K562 (cell line): ENCODE data around the gene LSM14B. TPM values are rescaled to one million over a fixed set of nuclear protein-coding genes. Genes with fewer than 3 reads are reported as not detected.

Experiments
- ATAC-seq: fragments of 200-7000 bp; cut with Tn5 transposase; 3 replicates; pipeline ENCODE4 v1.9.1; 2020; ENCODE audit warnings: moderate library complexity
- BruUV-seq: library from RNA; stranded (reverse); fragments of 400-500 nt; replicated peaks from 2 replicates; lab custom pipeline; 2021; lab: Mats Ljungman, UMichigan
- CTCF ChIA-PET: fragments of 300-600 bp; formaldehyde crosslinking; extraction: SDS; loops from one replicate; lab custom pipeline; 2021; ENCODE audit warnings: low intra/inter-chr PET ratio; lab: Yijun Ruan, JAX
- POLR2A ChIA-PET: fragments of 300-600, 350-650 bp; sonication (Branson Sonifier 250); formaldehyde crosslinking; extraction: SDS; loops from one replicate; lab custom pipeline; 2021; ENCODE audit warnings: antibody characterized with exemption, inconsistent platforms; lab: Yijun Ruan, JAX
- DNase-seq, 4 experiments: peaks; one replicate each; pipeline versions ENCODE4 v3.0.0 to v3.0.0-alpha.2; 2011 to 2018; ENCODE audit warnings: low spot score in 3 of 4, mixed read lengths in 3 of 4; ENCODE audit errors: extremely low read depth in 1 of 4
- FAIRE-seq: peaks from 2 replicates; lab custom pipeline; 2011; peaks lifted over from hg19 to GRCh38; lab: Jason Lieb, UNC
- H2AFZ ChIP-seq: 2 replicates; pipeline ENCODE4 v1.6.0; 2011; ENCODE audit warnings: low read depth, low read length, control low read depth, inconsistent platforms
- H3K27ac ChIP-seq: fragments of 200-600 bp; 3 replicates; pipeline ENCODE4 v1.8.0; 2011; ENCODE audit warnings: low read depth, mild to moderate bottlenecking, control low read depth, inconsistent platforms, low read length, moderate library complexity, mixed read lengths; ENCODE audit errors: extremely low read depth
- H3K27me3 ChIP-seq, 2 experiments: fragments of 300-600 bp in 1 of 2; 2 replicates in 1 of 2; 3 replicates in 1 of 2; pipeline versions ENCODE4 v1.6.0 to v1.8.0; 2011; ENCODE audit warnings: inconsistent platforms in 2 of 2, low read length in 2 of 2, mild to moderate bottlenecking in 1 of 2, mixed read lengths in 1 of 2, moderate library complexity in 1 of 2; ENCODE audit not compliant: control insufficient read depth in 2 of 2, insufficient read depth in 2 of 2
- H3K36me3 ChIP-seq: fragments of 300-600 bp; 3 replicates; pipeline ENCODE4 v1.8.0; 2011; ENCODE audit warnings: mild to moderate bottlenecking, low read length, inconsistent platforms; ENCODE audit not compliant: control insufficient read depth, insufficient read depth
- H3K4me1 ChIP-seq, 2 experiments: fragments of 200-600 bp in 1 of 2; replicated peaks in 1 of 2; 2 replicates in 1 of 2; 3 replicates in 1 of 2; pipeline versions ENCODE4 v1.5.1 to v1.8.0; 2011; ENCODE audit warnings: inconsistent platforms in 2 of 2, low read length in 2 of 2, mild to moderate bottlenecking in 1 of 2, mixed read lengths in 1 of 2, moderate library complexity in 1 of 2; ENCODE audit not compliant: control insufficient read depth in 2 of 2, insufficient read depth in 2 of 2
- H3K4me2 ChIP-seq: 2 replicates; pipeline ENCODE4 v1.6.1; 2011; ENCODE audit warnings: low read length, control low read depth, inconsistent platforms, mixed read lengths; ENCODE audit not compliant: insufficient read depth
- H3K4me3 ChIP-seq: fragments of 200-600 bp; sonication (generic), shearing (Covaris generic); 2 replicates; pipeline ENCODE4 v1.5.1; 2016; ENCODE audit warnings: control low read depth, inconsistent platforms
- H3K79me2 ChIP-seq: fragments of 200-600 bp; 3 replicates; pipeline ENCODE4 v1.8.0; 2011; ENCODE audit warnings: low read length, inconsistent platforms; ENCODE audit not compliant: control insufficient read depth, insufficient read depth
- H3K9ac ChIP-seq, 2 experiments: 2 replicates each; pipeline versions ENCODE4 v1.6.0 to v1.6.1; 2011; ENCODE audit warnings: low read depth in 2 of 2, low read length in 2 of 2, control low read depth in 1 of 2, inconsistent platforms in 1 of 2, mild to moderate bottlenecking in 1 of 2, mixed read lengths in 1 of 2; ENCODE audit not compliant: insufficient read depth in 1 of 2
- H3K9me1 ChIP-seq: one replicate; pipeline ENCODE4 v1.6.0; 2011; ENCODE audit warnings: inconsistent platforms, mild to moderate bottlenecking, low read length, moderate library complexity; ENCODE audit not compliant: control insufficient read depth, insufficient read depth
- H3K9me3 ChIP-seq: replicated peaks from 2 replicates; pipeline ENCODE4 v1.5.1; 2011; ENCODE audit warnings: low read depth, low read length, inconsistent platforms; ENCODE audit not compliant: control insufficient read depth, insufficient read depth
- H4K20me1 ChIP-seq: replicated peaks from 2 replicates; pipeline ENCODE4 v1.6.1; 2011; ENCODE audit warnings: low read length, inconsistent platforms, mixed read lengths; ENCODE audit not compliant: control insufficient read depth, insufficient read depth
- BRD9 ChIP-seq: fragments of 450-650 bp; IDR thresholded peaks from 2 replicates; pipeline ENCODE4 v1.6.1; 2018; ENCODE audit warnings: low read depth; ENCODE audit not compliant: partially characterized antibody
- E2F5 ChIP-seq: sonication (generic); formaldehyde crosslinking; IDR thresholded peaks from 2 replicates; pipeline ENCODE4 v1.8.0; 2022; ENCODE audit warnings: mild to moderate bottlenecking, missing genetic modification reagents
- IFI16 ChIP-seq: fragments of 250-450 bp; sonication (Bioruptor Pico); IDR thresholded peaks from 2 replicates; pipeline ENCODE4 v2.1.2; 2022; ENCODE audit warnings: mild to moderate bottlenecking, inconsistent platforms
- KLF1 ChIP-seq: fragments of 450-650 bp; IDR thresholded peaks from 2 replicates; pipeline ENCODE4 v1.6.1; 2016; ENCODE audit warnings: missing genetic modification characterization, missing compliant biosample characterization
- POLR2B ChIP-seq: fragments of 450-650 bp; IDR thresholded peaks from 2 replicates; pipeline ENCODE4 v1.6.1; 2018; ENCODE audit warnings: low read depth; ENCODE audit not compliant: partially characterized antibody
- SRF ChIP-seq, 2 experiments: fragments of 250-450, 450-650 bp in 1 of 2; sonication (Bioruptor Pico) in 1 of 2; sonication (generic) in 1 of 2; formaldehyde crosslinking; IDR thresholded peaks; 2 replicates each; pipeline versions ENCODE4 v1.5.0 to v1.5.1; 2020 to 2022; ENCODE audit warnings: mild to moderate bottlenecking in 1 of 2, missing genetic modification reagents in 1 of 2
- SUPT5H ChIP-seq: fragments of 450-650 bp; IDR thresholded peaks from 2 replicates; pipeline ENCODE4 v1.6.1; 2016
- ZNF444 ChIP-seq: fragments of 250-450 bp; sonication (Bioruptor Pico); IDR thresholded peaks from 2 replicates; pipeline ENCODE4 v1.4.0; 2020; ENCODE audit warnings: mild to moderate bottlenecking, moderate library complexity
- ZNF79 ChIP-seq: fragments of 250-450 bp; sonication (Bioruptor Pico); IDR thresholded peaks from 2 replicates; pipeline ENCODE4 v1.4.0; 2020; ENCODE audit warnings: low read depth, mild to moderate bottlenecking, moderate library complexity
- WGBS: fragments of 100-300 bp; shearing (Covaris generic); methylation state at CpG from one replicate; pipeline ENCODE4 v1.1.6; 2016; ENCODE audit warnings: low coverage, mixed read lengths; ENCODE audit not compliant: insufficient coverage; ENCODE audit errors: missing lambda C conversion rate; 5-methylcytosine and 5-hydroxymethylcytosine counted together
- in situ Hi-C: fragments of 300-500 bp; cut with MboI; formaldehyde crosslinking; loops from 4 replicates; pipeline ENCODE4 v1.15.0; 2018; ENCODE audit warnings: inconsistent platforms, mixed read lengths
- intact Hi-C: fragments of 100-400 bp; cut with micrococcal nuclease; formaldehyde crosslinking; loops from 2 replicates; pipeline ENCODE4 v1.14.2; 2022
- polyA plus RNA-seq, 8 experiments: library from polyadenylated mRNA; depleted of rRNA in 4 of 8; stranded (reverse) in 5 of 8; unstranded in 3 of 8; fragments of >200 nt; fragmentation: Nextera tagmentation in 2 of 8; fragmentation: Illumina TruSeq in 1 of 8; extraction: Ambion mirVana in 2 of 8; extraction: Trizol in 1 of 8; gene quantifications; 2 replicates each; pipeline versions ENCODE4 v1.2.1 to v1.2.3, GENCODE V29; 2011 to 2014; ENCODE audit warnings: inconsistent platforms in 1 of 8, missing spikeins in 1 of 8
- total RNA-seq, 7 experiments: library from RNA; depleted of rRNA in 6 of 7; stranded (reverse); fragments of >200 nt in 6 of 7; fragmentation: Illumina TruSeq in 2 of 7; extraction: Trizol in 2 of 7; gene quantifications; 2 replicates each; pipeline versions ENCODE4 v1.2.1 to v1.2.3, GENCODE V29; 2011 to 2021; ENCODE audit warnings: low replicate concordance in 1 of 7

The LSM14B gene
- total and polyA plus RNA-seq, 9 of the 15 experiments (the other 6 are each of a cell fraction or from before 2014, with no cell fraction given) = 0.66 to 36.0 (median 20.2) TPM

GRCh38 chr20:62080249-62080990 is 41.9 kb upstream of the LSM14B start:
- Histone ChIP-seq H3K36me3 (no peaks in the 10 kb centered on the region), H2AFZ (no peak overlapping the region), H3K9me1 (no peaks in the 10 kb centered on the region), H3K27ac (no peak overlapping the region; the same call in 2 of the 3 replicates), H3K4me3 (no peak overlapping the region), H3K4me1 (no peaks in the 10 kb centered on the region; a peak in 1 of 5 replicates), H4K20me1 (no peaks in the 10 kb centered on the region), H3K79me2 (no peaks in the 10 kb centered on the region), H3K9ac (no peak overlapping the region), H3K4me2 (no peak overlapping the region), H3K27me3 (peaks cover 30 to 39% of the 10 kb centered on the region in 2 experiments), H3K9me3 (no peaks in the 10 kb centered on the region; the same call in none of the 2 replicates)
- WGBS = under 1% methylated on average over 15 of the region's 15 CpGs
- ATAC-seq (no peak), DNase-seq (no peak), FAIRE-seq (no peak)
- POLR2A ChIA-PET = no interaction called here
- CTCF ChIA-PET = no interaction called here
- in situ Hi-C loops = no loop called here
- intact Hi-C loops = no loop called here
- no TSS peak for BruUV-seq
- no peak for TF ChIP-seq IFI16
- no peak for TF ChIP-seq SRF (CRISPR knock-in tag; IDR thresholded peaks at IDR 0.05)
- no peak for TF ChIP-seq SUPT5H
- no peak for TF ChIP-seq ZNF444 (CRISPR knock-in tag)
- no peak for TF ChIP-seq KLF1 (tag)

GRCh38 chr20:62083312-62083711 is 39.0 kb upstream of the LSM14B start:
- ATAC-seq (no peak), FAIRE-seq (no peak), DNase-seq (no peak)
- Histone ChIP-seq H3K9me3 (no peaks in the 10 kb centered on the region; the same call in 1 of the 2 replicates), H3K4me2 (no peak overlapping the region), H3K9ac (no peak overlapping the region), H3K27ac (no peak overlapping the region), H3K36me3 (no peaks in the 10 kb centered on the region), H3K27me3 (peaks cover 36 to 62% of the 10 kb centered on the region in 2 experiments), H3K9me1 (no peaks in the 10 kb centered on the region), H2AFZ (no peak overlapping the region), H3K4me1 (peaks cover 0 to 4% of the 10 kb centered on the region in 2 experiments; a peak in 3 of 5 replicates), H3K79me2 (no peaks in the 10 kb centered on the region), H4K20me1 (no peaks in the 10 kb centered on the region), H3K4me3 (no peak overlapping the region)
- ChIA-PET CTCF (no interaction called here), POLR2A (no interaction called here)
- TF ChIP-seq E2F5 (CRISPR knock-in tag) = no peak
- no peak for TF ChIP-seq ZNF79
- TF ChIP-seq POLR2B = no peak
- no peak for TF ChIP-seq BRD9
- in situ Hi-C loops = no loop called here
- WGBS = 0% methylated on average over 5 of the region's 5 CpGs
- intact Hi-C loops = no loop called here
- BruUV-seq = no TSS peak
